NCI-H2171 treated with DMSO at 0.1 percent for 48 hours (cell line): ENCODE results near the gene S100P.

ENCODE experiments used
- DNase-seq: peaks from one replicate; lab custom pipeline; 2025; lab: John Stamatoyannopoulos, UW

Gene S100P

GRCh38 chr4:6673191-6673659, 20.5 kb upstream of the S100P start:
- peak; percentile 2 for DNase-seq

DNA sequence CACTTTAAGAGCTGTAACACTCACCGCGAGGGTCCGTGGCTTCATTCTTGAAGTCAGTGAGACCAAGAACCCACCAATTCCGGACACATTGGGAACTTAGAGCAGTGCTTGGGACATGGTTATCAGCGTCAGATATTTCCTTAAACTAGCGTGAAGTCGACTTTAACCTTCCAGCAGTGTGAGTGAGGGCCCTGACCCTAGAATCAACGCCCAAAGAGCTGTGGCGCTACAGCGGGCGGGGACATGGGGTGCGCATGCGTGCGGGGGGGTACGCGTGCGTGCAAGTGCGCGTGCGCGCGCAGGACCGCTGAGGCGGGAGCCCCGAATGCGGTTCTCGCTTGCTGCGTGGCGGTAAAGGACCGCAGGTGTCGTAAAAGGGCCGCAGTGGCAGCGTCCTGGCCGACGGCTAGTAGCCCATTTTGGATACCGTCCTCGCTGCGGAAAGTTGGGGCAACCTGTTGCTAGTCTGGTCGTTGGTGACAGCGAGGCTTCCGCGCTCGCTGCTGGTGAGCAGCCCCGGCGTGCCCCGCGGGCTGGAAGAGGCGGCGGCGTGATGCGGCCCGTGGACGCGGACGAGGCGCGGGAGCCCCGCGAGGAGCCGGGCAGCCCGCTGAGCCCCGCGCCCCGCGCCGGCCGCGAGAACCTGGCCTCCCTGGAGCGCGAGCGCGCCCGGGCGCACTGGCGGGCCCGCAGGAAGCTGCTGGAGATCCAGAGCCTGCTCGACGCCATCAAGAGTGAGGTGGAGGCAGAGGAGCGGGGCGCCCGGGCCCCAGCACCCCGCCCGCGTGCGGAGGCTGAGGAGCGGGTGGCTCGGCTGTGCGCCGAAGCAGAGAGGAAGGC, 19.8 kb upstream of the S100P start:
- DNase-seq, result peak; percentile 84

GRCh38 chr4:6674500-6675149, 19.1 kb upstream of the S100P start:
- peak; percentile 35 for DNase-seq

DNA sequence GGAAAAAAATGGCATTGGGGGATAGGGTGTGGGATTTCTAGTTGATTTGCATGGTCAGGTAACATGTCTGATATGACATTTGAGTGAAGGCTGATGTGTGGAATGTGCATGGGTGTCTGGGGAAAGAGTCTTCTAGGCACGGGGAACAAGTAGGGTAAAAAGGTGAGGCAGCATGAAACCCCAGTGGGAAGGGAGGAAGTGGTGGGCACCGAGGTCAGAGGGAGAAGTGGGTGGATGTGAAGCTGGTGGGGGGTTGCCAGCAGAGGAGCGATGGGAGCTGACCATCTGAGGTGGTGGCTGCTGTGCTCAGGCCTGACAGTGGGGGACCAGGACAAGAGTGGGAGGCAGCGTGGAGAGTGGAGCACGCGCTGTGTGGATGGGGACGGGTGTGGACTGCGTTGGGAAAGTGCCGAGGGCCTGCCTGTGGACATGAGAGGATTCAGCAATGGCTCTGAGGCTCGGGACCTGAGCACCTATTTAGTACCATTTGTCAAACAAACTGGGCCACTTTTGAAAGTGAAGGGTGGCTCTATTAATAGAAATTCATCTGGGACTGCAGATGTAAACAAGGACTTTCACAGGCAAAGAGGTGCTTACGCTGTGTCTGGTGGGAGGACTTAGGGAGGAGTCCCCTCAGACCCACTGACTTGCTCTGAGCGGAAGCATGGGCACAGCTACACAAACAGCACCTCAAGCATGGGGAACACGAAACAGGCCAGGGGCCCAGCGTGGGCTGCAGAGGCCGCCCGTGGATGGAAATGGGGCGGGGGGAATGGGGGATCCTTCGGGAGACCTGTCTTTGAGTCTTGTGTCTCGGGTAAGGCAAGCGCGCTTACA, 16.7 kb upstream of the S100P start:
- DNase-seq, result no peak

DNA sequence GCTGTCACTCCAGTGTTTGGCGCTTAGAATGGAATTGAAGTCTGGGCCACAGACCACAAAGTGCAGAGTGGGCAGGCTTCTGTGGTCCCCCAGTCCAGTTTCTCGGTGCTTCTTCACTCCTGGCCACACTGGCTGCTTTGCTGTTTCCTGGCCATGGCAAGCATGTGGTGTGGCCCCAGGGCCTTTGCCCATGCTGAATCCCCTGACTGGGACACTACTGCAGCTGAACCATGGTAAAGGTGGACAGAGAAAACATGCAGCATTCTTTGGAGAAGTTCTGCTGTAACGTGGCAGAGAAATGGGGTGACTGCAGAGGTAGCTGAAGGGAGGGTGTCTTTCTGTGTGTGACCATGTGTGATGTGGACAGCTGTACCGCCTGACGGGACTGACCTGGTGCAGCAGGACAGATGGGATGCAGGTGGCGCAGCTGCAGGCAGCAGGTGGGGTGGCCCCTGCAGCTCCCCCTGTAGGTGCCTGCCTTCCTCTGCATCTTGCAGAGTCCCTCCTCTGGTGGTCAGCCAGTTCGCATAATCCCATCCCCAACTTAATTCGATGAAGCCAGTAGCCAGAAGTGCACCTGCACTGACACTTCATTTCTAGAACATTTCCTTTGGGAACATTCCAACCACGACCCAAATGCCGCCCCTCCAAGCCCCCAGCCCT, 13.2 kb upstream of the S100P start:
- DNase-seq, result no peak

- no peak for DNase-seq
Measured at GRCh38 chr4:6681191-6681590, 12.5 kb upstream of the S100P start.

- no peak for DNase-seq
Measured at GRCh38 chr4:6682862-6683590, 10.7 kb upstream of the S100P start.

DNA sequence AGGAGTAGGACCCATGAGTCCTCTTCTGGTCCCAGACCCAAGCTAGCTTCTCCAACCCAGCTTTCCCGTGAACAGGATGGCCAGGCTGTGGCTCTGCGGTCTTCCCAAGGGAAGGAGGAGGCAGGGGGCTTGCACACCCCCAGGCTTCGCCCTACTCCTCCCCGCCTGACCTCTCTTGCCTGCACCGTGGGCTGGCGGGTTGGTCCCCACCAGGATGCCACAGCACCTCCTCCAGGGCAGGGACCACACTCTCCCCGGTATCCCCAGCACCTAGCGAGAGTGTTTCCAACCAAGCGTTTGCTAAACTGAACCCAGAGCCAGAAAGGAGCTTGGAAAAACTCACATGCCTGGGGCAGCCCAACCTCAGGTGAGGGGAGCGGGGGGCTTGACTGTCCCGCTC, 9.0 kb upstream of the S100P start:
- DNase-seq, result no peak

DNA sequence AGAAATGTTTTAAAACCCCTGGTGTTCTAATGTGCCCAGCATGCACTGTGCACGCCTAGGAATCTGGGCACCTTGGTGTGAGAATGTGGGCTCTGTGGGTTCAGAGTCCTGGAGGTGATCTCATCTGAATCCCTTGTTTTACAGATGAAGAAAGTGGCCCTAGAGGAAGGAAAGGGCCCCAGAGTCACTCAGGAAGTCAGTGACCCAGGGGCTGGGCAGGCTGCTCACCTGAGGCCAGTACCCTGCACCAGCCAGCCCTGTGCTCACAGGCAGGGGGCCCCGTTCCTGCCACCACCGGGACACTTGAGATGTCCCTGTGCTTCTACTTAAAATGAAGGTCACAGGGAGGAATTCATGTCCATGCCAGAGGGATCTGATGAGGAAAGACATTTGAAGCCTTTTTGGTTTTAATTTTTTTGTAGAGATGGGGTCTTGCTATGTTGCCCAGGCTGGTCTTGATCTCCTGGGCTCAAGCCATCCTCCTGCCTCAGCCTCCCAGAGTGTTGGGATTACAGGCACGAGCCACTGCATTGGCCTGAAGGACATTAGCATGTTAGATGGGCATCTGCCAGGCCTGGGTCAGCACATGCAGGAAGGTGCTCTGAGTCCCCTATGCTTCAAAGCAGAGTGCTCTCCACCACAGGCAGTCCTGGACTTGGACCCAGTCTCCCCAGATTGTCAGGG, 7.4 kb upstream of the S100P start:
- DNase-seq, result no peak

DNA sequence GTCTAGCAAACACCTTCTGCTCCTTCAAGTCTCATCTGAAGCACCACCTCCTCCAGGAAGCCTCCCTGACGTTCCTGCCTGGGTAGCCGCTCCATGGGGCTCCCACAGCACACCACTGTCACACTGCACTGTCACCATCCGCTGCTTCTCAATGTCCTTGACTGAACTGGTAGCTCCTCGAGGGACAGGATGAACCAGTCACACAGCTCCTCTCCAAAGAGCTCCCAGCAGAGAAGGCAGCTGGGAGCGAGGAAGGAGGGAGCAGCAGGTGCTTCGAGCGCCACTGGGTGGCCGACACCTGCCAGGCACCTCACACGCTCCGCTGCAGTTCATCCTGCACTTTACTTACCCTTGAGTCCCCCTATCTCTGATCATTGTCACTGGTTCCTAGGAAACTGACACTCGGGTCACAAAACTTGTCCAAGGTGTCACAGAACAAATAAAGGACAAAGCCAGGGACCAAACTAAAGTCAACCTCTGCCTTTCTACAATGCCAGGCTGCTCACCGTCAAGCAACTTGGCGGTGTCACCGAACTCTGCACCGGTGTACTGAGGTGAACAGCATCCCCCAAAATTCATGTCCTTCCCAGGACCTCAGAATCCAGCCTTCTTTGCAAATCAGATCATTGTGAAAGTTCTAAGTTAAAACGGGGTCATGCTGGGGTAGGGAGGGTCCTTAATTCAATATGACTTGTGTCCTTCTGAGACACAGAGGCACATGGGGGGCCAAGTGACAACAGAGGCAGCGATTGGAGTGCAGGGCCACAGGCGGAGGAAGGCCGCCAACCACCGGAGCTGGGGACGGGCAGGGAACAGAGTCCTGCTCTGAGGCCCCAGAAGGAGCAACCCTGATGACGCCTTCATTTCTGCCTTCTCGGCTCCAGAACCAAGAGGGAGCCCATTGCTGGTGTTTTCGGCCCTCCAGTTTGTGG, 5.5 kb upstream of the S100P start:
- no peak for DNase-seq

DNA sequence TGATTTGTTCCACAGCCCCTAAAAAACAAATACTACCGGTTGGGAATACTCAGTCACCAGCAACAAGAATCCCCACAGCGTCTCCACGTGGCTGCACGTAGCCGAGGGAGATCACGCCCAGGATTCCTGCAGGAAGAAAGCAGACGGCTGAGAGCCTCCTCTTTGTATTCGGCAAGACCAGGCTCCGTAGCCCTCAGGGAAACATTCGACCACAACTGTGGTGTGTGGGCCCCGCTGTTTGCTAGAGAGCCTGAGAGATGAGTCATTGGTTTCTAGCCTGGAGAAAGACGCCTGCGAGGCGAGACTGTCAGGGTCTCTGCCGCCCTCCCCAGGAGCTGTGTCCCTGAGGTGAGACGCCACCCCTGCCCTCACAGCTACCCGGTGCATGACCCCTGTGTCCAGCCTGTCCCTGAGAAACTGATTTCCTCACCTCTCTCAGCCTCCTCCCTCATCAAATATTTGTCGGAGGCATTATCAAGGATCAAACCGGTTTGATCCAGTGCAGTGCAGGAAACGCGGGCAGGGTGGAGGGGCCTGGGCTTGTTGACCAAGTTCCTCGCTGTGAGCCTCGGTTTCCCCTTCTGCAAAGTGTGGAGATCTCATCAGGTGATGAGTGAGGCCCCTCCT, 4.7 kb upstream of the S100P start:
- no peak for DNase-seq

DNA sequence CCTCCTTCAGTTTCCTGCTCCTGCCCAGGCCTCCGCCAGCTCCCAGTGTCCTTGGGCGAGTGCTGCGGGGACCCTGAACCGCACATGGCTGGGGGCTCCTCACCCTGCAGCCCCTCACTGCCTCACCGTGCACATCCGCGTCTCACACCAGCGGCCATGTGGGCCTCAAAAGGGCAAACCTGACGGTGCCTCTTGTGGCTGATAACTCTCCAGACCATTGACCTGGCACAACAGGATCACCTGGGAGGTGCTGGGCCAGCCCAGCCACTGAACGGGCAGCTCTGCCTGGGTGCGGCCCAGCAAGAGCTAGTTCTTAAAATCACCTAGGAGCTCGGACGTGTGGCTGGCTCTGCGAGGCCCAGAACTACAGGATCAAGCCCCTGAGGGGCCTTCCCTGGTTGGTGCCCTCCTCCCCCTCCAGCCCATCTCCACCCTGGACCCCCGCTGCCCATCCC, 4.1 kb upstream of the S100P start:
- no peak for DNase-seq

DNA sequence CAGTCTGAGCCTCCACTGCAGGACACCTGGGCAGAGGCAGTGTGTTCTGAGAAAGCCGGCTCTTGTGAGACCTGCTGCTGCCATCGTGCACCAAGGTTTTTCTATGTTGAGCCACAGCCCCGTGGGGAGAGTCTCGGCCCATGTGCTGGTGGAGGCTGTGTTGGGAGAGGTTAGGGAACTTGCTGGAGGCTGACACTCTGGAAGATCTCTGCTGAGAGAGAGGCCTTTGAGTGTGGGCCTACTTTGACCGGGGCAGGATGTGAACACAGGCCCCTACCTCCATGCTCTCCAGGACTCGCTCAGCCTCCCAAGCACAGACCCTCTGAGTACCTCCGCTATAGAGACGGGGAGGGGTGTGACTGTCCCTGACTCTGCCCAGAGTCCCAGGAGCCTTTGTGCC, 1.3 kb upstream of the S100P start:
- DNase-seq, result no peak

DNA sequence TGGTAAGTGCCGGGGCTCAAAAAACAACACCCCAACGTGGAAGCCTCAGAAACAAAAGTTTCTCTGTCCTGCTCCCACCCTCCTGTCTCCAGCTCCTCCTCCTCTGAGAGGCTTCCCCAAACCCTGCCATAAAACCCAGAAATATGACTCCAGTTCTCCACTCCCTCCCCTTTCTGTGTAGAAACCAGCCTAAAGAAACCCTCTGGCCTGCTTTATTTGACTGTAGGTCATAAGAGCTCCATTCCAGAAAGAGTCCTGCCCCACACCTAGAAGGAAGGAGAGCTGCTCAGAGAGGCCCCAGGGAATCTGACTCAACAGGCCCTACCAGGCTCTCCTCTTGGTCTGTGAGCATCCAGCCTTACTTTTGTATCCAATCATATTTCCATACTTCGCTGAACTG, 872 bp upstream of the S100P start:
- DNase-seq, result no peak

DNA sequence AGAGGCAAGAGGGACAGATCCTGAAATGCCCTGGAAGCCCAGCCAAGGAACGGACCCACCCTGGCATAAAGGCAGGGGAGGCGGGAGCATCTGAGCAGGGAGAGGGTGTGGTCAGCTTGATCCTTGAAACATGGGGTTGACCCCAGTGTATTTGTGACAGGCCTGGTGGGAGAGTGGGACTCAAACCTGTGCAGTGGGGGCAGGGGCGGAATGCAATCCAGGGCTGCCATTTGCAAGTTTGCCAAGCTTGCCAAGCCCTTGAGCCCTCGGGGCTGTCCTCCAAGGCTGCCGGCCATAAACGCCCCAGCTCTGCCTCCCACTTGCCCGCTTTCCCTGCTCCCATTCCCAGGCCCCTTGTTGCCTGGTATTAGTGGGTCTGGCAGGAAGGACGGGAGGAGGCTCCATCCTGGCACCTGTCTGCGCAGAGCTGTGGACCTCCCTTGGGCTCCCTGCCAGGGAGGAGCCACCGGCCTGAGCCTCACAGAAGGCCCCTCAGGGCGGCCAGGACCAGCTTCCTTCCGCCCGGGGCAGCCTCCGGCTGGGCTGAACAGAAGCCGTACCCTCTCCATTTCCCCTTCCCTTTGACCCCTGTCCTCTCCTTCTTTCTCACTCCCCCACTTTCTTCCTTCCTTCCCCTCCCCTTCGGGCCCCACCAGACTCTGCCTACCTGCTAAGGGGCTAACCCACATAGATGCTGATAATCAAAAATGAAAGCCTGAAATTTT, 661 bp downstream of the S100P start:
- DNase-seq, result no peak

- no peak for DNase-seq
Measured at GRCh38 chr4:6695660-6696610, 2.3 kb downstream of the S100P start.

GRCh38 chr4:6696611-6697010, 2.9 kb downstream of the S100P start:
- DNase-seq, result no peak
